Measurements from ENCODE around the gene FBN1.

Gene FBN1

DNA sequence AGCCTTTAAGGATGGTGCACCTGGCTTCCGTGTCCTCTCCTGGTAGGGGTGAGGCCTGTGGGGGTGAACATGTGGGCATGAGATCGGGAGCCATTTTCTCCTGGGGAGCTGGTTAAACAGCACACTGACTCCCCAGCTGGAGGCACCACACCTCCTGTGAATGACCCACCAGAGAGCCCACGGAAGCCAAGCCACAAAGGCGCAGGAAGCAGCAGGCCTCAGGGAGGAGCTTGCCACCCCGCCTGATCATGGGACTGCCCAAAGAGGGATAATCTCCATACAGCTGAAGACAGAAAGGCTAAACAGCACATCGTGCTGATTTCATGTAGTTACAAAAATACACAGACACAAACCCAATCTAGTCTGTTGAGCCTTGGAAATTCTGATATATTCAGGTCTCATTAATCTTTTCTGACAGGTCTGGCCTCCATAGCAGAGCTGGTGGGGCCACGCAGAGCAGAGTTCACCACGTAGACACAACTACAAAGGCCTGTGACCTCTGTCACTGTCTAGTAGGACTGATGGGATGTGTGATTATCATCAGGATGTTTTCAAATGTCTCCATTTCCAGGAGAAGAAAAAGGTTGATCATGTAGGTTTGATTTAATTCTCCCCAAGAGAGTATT is 239.1 kb downstream of the FBN1 start:
- no peak for DNase-seq (ENCODE audit: low spot score)

DNA sequence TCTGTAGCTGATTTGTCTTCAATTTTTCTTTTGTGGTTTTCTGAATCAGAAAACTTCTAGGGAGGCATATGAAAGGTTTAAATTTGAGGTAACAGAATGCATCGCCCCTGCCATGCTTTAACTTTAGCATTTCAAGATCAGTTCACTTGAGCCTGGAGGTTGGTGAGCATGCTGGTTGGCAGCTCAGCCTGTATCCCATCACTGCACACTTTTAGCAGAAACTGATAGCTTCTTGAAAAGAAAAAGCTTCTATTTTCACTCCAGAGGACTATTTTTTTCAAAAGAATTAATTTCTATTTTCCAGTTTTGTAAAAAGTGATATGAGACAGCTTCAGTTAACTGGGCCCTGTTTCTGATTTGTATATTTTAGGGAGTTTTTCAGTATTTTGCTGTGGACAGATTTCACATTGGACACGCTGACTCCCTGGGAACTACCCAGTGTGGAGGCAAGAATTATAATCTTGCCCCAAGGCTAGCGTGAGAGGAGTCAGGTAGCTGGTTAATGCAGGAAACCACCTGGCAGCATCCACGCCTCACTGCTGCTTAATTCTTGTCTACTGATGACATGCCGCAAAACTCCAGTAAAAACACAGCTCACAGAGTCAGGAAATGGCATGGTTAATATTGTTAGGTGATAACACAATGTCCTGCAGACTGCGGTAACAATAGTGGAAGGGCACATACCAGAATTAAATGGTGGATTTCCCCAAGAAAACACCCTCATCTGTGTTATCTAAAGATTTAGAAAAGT is 242.9 kb downstream of the FBN1 start:
- DNase-seq (ENCODE audit: low spot score): no peak

DNA sequence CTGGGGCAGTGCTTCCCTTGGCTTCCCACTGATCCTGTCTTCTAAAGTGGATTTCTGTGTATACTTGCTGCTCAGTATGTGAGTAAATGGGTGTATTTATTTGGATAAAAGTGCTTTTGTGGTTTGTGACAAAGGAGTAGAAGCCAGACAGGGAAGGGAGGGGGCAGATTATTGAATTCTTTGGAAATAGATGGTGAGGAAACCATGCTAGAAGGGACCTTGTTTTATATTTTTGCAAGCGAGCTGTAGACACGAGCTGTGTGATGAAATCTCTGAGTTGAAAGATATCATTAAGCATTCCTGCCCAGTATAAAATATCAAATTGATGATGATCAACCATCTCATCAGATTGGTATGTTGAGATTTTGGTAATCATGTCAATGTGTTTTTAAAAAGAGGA is 245.4 kb downstream of the FBN1 start:
- DNase-seq (ENCODE audit: low spot score): no peak

DNA sequence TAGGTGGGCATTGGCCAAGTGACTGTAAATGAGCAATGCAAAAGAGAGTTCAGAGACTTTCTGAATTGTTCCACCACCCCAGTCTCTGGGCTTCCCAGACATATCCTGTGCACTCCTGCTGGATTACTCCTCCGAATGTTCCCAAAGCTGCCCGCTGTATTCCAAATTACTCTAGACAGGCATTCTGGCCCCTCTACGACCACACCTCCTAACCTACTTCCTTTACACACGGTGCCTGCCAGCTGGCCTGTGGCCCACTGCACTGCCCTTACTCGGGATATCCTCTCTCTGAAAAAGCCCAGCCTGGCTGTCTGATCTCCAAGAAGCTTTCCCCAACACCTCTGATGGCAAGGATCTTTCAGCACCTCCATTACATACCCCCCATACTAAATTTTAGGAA is 247.7 kb downstream of the FBN1 start:
- no peak for DNase-seq (ENCODE audit: low spot score)

DNA sequence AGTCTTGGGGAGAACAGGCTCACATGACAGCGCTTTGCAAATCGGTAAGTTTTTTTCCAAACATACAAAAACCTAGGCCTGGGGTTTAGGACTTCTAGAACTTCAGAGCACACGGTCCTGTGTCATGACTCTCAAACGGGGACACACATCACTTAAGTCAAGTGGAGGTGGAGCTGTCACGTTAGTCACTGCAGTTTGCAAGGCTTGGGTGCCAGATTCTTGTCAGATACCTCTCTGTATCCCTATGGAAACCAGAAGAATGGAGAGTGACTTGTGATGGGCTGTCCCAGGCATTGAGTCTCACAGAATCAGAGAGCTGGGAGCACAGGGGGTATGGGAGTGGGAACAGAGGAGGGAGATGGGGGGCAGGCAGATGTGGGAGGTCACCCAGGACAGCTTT is 249.5 kb downstream of the FBN1 start:
- no peak for DNase-seq (ENCODE audit: low spot score)

DNA sequence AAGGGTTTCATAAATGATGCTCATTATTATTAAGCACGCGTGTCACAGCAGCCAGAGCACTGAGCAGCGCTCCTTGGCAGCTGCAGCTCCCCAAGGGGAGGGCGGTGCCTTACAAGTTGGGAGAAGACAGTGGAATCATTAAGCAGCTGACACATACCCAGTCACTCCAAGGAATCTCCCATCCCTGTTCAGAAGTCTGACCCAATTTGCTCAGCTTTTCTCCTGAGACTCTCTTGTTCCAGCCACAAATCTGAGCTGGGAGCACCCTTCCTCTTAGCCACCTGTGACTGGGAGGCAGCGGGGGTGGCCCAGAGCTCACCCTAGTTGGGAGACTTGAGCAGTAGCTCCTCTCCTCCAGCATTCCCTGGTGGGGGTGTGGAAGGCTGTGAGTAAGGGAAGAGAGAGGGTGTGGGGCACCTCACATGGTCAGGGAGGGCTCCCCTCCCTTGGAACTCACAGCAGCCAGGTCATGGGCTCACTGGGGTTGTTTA is 249.9 kb downstream of the FBN1 start:
- no peak for DNase-seq (ENCODE audit: low spot score)

DNA sequence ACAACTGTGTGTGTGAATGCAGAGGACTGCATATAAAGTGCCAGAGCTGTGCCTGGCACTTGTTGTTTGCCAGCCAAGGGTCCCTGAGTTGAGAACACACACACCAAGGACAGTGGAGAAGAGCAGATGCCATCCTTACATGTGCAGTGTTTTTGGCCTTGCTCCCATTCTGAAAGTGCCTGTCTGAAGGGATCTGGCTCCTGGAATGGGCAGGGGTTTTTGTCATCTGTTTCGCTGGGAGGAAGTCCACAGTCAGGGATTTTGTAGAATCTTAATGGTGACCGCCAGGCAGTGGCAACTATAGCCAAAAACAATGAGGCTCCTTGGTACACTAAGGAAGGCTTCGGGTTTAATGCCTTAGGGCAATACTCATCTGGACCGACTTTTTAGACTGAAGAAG is 250.5 kb downstream of the FBN1 start:
- DNase-seq (ENCODE audit: low spot score): no peak

DNA sequence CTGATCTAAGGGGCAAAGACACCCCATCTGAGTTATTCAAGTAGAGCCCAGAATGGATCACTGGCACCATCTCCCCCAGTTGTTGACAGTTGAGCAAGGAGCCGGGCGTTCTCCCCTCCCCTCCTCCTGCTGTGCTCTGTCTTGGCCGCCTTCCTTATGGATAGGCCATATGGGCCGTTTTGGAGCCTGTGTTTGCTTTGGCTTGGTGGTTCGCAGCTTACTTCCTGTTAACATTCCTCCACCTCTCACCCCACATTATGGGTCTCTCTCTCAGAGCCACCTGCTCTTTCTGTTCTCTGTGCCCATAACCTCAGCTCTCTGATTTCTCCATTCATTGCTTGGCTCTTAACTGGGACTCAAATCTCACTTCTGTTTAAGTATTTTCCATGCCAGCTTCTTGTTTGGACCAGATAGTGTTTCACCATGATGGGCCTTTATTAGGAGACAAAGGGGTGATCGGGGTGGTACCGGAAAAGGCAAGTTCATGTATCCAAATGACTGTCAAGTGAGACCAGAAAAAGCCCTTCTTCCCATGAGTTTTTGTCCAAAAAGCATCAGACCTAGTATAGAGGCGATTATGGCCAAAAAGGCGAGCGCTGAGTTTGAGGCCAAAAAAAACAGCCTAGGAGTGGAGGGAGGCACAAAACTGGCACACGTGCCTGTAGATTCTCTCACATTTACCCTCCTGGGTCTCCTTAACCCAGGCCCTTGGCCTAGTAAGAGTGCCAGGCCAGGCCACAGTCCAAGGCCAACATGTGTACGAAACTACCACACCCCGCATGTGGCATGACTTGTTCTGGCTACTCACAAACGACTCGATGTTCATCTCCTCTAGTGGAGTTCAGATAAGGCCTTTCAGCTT is 251.6 kb downstream of the FBN1 start:
- no peak for DNase-seq (ENCODE audit: low spot score)

DNA sequence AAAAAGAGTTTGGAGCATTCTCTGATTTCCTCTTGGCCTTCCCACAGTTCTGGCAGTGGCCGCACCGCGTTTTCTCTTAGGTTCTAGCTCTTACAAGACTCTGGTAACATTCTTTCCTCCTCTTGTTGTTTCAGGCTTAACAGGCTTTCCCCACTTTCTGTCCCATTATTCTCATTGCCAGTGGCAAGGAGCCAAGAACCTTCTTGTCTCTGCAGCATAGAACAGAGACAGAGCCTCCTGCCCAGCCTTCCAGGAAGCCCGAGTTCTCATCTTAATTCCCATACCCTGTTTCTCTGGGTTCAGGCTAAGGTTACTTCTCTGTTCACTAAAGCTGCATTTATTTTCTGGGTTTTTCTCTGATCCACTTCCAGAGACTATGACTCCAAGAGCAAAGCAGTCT is 253.2 kb downstream of the FBN1 start:
- no peak for DNase-seq (ENCODE audit: low spot score)

DNA sequence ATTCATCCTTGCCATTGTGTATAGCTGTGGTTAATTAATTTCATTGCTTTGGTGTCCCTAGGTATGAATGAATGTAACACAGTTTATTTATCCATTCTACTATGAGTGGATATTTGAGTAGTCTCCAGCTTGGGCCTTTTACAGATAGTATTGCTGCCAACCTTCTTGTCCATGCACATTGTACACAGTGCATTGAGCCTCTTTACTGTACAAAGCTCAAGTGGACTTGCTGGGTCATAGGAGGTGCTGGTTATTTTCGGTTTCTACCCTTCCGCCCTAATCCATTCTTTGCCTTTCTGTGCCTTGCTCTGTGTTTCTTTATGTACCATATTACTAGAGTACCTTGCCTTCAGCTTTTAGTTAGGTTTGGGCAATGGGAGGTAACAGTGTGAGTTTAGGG is 253.6 kb downstream of the FBN1 start:
- DNase-seq (ENCODE audit: low spot score): no peak

DNA sequence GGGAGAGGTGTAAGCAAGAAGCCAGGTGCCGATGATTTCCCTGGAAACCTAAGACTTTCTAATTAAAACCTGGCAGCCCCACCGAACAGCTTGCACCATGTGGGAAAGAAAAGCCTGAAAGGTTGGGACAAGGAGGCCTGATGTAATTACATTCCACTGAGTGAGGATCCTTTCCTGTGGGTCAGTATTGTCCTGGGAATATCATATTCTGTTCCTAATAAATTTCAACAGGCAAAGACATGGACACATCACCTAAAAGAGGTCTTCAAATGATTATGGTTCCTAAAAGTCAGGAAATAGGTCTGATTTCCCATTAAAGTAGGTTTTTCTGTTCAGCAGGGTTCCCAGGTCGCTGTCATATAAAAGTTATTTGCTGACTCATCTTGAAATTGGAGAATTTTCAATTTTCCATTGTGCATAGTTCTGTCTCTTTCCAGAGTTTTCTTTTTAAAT is 255.8 kb downstream of the FBN1 start:
- DNase-seq (ENCODE audit: low spot score): no peak

DNA sequence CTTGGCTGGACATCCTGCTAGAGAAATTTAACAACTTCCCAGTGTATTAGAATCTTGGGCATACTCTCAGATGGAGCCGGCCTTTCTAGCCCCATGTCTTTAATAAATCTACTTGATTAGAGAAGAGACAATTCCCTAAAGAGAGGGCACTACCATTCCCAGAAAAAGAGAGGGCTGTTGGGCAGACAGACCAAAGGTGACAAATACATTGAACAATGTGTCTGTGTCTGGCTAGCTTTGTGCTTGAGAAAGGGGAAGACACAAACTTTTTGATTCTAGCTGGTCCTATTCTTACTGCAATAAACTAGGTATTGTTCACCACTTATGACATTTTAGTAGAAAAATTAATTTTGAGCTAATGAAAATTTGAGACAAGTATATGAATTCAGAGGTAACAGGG is 256.6 kb downstream of the FBN1 start:
- no peak for DNase-seq (ENCODE audit: low spot score)

DNA sequence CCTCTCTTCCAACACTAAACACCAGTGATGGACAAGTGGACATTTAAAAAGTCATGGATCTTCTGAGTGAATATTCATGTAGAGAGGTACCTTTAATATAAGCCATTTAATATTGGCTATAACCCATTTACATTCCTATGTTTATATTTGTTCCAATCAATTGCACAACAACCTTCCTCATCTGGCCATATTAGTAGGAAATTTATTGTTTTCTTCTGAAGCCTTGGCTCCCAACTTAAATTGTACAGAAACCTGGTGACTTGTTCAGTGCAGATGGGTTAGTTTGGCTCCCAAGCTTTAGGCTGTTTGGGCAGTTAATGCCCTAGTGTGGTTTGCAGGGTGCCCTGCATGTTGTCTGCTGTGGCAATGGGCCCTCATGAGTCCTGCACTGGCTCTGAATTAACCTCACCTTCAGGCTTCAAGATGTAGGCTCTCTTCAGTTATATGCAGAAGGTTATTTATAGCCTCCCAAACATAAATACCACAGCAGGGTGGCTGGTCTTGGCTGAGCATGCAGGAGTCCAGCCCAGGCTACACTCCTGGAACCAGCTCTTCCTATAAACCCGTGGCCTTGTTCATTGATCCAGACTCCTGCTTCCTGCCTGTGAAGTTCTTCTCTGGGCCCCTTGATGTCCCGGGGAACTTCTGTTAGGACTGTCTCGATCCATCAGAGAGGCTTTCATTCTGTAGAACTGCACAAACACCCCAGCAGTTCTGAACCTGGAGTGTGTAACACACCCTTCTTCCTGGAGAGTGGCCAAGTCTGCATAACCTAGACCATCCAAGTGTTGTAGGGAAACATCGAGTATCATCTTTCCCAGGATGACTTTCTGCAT is 257.3 kb downstream of the FBN1 start:
- no peak for DNase-seq (ENCODE audit: low spot score)

DNA sequence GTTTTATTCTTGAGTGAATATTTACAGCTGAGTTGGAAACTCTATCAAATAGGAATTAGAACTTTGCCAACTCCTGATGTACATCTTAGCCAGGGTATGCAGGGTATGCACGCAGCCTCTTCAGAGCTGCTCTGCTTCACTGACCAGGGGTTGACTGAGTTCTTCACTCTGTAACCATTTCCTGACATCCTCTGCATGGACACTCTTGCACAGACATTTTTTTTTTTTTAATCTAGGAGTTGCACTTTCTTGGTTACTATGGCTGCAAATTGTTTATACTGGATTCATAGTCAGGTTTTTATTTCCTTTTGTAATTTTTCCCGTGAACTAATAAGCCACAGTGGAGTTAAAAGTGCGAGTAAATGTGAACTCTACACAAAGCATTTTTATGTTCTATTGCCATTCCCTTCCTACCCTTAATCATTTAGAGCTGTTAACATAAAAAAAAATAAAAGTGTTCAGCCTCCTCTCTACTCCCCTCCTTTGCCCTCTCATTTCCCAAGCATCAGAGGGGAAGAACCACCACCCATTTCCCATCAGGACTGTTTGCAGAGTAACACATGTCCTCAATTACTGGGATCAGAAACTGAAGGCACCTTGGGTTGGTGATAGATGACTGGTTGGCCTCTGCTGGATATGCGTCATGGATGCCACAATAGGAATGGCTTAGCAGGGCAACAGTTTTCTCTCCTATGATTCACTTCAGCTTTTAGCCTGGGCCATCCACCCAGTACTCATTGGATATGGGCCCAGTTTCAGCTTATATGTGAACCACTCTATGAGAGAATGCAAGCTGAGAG is 260.3 kb downstream of the FBN1 start:
- DNase-seq (ENCODE audit: low spot score): no peak

DNA sequence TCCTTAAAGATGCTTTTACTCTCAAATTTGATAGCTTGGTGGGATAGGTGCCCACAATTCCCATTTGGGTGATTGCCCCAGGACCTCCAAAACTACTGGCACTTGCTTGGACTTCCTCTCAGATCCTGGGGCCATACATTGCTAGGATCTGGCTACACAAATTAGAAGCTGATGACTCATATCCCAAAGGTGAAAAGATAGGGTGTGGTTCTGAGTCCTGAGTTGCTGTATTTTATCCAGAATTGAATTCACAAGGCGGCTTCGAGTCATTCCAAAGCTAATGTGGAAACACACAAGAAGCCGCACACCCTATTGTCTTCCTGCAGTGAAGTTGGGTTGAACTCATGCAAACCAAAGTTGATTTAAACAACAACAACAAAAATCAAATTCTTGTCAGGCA is 260.9 kb downstream of the FBN1 start:
- no peak for DNase-seq (ENCODE audit: low spot score)

DNA sequence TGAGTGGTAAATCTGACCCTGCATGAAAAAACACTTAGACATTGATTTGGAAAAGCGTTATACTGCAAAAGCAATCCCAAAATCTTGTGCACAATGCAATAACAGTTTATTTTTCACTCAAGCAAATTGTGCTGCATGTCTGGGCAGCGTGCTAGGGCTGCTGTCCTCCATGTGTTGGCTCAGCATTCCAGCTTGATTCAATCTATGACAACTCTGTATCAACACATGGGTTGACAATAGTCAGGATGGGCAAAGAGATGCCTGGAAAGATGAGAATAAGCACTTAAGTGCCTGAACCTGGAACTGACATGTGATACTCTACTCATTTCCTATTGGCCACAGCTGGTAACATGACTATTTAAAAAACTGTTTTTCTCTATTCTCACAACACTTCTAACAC is 262.5 kb downstream of the FBN1 start:
- no peak for DNase-seq (ENCODE audit: low spot score)

DNA sequence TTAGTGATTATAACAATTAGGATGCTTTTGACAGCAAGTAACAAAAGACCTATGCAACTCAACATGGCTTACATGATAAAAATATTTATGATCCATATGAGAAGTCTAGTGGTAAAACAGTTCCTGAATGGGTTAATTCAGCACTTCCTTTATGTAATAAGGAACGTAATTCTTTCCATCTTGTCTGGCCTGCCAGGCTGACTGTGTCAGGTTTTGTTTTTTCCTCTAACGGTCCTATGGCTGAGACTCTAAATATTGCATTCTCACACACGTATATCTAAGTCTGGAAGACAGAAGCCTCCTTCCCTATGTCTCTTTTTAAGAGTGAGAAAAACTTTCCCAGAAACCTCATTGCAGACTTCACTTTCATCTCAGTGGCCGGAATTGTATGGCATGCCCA is 263.6 kb downstream of the FBN1 start:
- DNase-seq (ENCODE audit: low spot score): no peak

DNA sequence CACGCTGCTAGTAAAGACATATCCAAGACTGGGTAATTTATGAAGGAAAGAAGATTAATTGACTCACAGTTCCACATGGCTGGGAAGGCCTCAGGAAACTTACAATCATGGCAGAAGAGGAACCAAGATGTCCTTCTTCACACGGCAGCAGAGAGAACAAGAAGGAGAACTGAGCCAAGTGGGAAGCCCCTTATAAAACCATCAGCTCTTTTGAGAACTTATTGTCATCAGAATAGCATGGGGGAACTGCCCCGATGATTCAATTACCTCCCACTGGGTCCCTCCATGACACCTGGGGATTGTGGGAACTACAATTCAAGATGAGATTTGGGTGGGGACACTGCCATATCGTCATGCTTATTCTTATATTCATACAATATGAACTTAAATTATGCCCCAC is 265.3 kb downstream of the FBN1 start:
- DNase-seq (ENCODE audit: low spot score): no peak

DNA sequence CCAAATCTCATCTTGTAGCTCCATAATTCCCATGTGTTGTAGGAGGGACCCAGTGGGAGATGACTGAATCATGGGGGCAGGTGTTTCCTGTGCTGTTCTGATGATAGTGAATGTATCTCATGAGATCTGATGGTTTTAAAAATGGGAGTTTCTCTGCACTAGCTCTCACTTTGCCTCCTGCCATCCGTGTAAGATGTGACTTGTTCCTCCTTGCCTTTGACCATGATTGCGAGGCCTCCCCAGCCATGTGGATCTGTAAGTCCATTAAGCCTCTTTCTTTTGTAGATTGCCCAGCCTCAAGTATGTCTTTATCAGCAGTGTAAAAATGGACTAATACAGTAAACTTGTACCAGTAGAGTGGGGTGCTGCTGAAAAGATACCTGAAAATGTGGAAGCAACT is 269.7 kb downstream of the FBN1 start:
- DNase-seq (ENCODE audit: low spot score): no peak

DNA sequence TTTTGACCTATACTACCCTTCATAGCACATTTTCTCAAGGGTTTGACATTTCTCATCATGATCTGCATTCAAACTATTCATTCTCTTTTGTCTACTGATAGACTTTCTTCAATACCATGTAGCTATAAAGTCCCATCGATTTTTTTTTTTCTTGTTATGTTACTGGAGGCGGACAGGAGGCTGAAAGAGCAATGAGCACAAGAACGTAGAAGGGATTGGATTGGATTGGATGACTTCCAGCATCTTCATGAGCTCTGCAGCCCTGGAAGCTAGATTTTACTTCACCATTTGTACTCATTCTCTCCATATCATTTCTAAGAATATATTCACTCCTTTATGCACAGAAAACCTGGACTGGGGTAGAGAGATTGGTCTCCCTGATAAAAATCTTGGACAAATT is 271.0 kb downstream of the FBN1 start:
- DNase-seq (ENCODE audit: low spot score): no peak

Data from SK-N-DZ (cell line).